KOPT-K1 (cell line): ENCODE data around the gene KNSTRN.
A peak's percentile ranks its signal among the peaks of the same experiment; 100 is the strongest.

Experiments used
- H3K27ac ChIP-seq: fragments of 200-600 bp; sonication (generic); 2 replicates; pipeline ENCODE4 v1.5.1; 2016; ENCODE audit warnings: antibody characterized with exemption, mild to moderate bottlenecking, low read depth, low read length; ENCODE audit not compliant: poor library complexity, severe bottlenecking
- H3K36me3 ChIP-seq: fragments of 200-600 bp; sonication (generic); 2 replicates; pipeline ENCODE4 v1.5.1; 2017; ENCODE audit warnings: antibody characterized with exemption, mild to moderate bottlenecking, low read length, moderate library complexity; ENCODE audit not compliant: insufficient read depth
- H3K9me3 ChIP-seq: fragments of 200-600 bp; sonication (generic); 2 replicates; pipeline ENCODE4 v1.5.1; 2017; ENCODE audit warnings: antibody characterized with exemption, low read length, mild to moderate bottlenecking; ENCODE audit not compliant: insufficient read depth, poor library complexity, severe bottlenecking

Gene KNSTRN

DNA sequence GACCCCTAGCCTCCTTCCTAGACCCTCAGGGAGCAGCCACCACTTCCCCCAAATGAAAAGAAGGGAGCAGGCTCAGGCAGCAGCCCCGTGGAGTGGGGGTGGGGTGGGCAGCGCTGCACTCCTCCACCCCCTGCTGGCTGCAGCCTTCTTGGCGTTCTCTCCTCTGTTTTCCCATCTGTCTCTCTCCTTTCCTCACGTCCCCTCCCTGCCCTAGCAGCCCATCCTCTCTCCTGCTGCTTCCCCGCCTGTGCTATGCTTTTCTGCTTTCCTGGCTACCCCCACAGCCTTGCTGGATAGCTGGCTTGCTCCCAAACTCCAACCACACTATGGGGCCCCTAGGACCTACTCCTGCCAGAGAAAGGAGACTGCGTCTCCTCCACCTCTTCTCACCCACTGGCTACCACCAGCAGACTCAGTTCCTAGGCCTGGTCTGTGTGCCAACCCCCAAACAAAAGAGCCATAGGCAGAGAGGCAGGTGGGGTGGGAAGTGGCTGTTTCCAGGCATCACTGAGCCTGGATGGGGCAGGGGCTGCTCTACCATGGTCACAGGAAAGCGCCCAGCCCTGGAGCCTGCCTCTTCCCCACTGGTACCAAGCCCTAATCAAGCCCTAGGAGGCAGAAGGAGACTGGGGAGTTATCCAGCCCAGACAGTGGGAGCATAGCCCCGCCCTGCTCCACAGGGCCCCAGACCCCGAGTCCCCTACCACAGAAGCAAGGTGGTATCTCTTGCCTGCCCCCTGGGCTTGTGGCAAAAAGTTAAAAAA lies 27.9 kb upstream of the KNSTRN start:
- no peaks in the 10 kb centered on the region for H3K36me3 ChIP-seq
- no peak overlapping the region for H3K27ac ChIP-seq
- H3K9me3 ChIP-seq: no peaks in the 10 kb centered on the region

DNA sequence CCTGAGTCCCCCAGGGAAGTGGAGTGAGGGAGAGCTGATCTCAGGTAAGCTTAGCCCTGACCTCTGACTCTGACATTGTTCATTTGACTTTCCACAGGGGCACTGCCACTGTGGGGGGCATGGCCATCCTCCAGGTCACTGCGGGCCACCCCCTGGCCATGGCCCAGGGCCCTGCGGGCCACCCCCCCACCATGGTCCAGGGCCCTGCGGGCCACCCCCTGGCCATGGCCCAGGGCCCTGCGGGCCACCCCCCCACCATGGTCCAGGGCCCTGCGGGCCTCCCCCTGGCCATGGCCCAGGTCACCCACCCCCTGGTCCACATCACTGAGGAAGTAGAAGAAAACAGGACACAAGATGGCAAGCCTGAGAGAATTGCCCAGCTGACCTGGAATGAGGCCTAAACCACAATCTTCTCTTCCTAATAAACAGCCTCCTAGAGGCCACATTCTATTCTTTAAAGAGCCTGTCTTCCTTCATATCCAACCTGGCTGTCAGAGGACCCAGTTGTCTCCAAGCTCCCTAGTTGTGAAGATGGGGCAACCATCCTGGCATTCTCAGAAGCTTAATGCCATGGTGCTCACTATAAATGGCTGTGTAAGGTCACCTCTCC lies 26.4 kb upstream of the KNSTRN start:
- Histone ChIP-seq H3K36me3 (no peaks in the 10 kb centered on the region), H3K9me3 (no peaks in the 10 kb centered on the region), H3K27ac (no peak overlapping the region)

DNA sequence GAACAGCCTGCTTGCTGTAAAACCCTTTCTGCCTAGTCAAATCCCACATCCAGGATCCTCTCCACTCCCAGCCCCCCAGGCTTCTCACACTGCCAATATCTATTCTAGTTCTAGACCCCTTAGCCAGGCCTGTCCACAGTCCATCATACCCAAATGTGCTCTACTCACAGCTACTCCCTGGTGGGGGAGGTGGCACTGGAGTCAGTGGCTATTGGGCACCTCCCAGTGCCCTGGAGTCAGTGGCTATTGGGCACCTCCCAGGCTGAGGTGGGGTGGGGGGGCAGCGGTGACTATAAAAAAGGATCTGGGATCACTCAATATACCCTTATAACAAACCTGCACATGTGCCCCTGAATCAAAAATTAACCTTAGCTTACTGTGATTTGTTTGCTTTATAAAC lies 25.3 kb upstream of the KNSTRN start:
- H3K27ac ChIP-seq: no peak overlapping the region

DNA sequence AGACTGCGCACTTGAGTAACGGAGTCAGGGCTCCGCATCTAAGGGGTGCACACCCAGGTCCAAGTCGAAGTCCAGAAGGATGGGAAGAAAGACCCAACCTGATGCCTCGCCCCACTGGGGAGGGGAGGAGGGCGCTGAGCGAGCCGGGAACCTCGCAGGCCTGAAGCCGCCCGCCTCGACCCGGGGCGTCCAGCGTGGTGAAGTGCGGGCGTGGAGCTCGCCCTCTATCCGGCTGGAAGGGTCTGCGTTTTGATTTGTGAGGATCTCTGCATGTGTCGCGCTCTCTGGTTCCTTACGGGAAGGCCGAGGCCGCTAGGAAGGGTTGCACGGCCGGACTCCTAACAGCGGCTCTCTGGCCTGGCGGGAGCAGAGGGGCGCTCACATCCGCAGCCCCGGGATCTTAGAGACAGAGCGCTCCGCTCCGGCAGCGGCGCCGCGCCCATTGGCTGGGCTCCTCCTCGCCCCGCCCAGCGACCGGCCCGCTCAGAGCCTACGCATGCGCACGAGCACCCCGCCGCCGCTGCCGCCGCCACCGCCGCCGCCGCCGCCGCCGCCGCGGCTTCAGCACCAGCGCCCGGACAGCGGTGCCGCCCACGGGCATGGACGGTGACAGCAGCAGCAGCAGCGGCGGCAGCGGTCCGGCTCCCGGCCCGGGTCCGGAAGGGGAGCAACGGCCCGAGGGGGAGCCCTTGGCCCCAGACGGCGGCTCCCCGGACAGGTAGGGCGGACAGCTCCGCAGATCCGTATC lies 24.6 kb upstream of the KNSTRN start, which contains the start of gene DISP2:
Gene DISP2, plus strand, starts transcription at position 497 of the 748 bp plus-strand sequence. Its CDS starts 103 bp downstream, at position 600.
- Histone ChIP-seq H3K27ac (no peak within 1 kb of the TSS), H3K9me3 (no peaks in the 10 kb centered on the region), H3K36me3 (no peaks in the 10 kb centered on the region)

More for the DNA sequence above, 25.3 kb upstream of the KNSTRN start:
- Histone ChIP-seq H3K9me3 (no peaks in the 10 kb centered on the region), H3K36me3 (no peaks in the 10 kb centered on the region)

DNA sequence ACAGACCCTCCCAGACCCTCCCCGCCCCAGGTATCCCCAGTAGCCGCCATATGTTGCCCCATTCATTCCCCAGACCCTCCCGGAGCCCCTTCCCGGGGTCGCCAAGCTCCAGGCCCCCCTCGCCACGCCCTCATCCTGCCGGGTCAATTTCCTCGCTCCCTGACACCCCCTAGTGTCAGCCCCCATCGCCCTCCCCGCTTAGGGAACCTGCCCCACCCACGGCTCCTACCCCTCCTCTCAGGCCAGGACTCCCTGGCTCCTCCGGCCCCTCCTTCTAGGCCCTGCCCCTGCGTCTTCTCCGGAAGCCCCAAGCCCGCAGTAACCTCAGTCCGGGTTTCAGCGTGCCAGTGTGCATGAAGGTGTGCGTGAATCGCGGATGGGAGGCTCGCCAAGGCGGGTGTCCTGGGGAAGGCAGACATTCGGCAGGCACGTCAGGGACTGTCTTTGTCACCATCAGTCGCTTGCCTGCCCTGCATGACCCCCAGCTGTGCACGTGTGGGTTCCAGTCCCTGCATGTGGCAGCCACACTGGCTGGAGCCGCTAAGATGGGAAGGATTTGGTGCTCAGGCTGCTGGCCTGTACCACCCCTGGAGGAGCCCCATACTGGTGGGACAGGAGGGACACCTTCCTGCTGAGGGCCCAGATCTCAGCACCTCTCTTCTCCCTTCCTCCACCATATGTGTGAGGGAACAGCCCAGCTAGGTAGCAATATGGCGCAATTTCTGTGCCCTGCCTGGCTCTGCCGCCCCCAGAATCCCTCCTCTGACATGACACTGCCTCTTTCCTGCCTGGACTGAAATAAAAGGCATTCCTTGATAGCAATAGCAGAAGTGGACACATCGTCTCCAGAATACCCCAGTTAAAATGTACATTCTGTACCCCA lies 23.8 kb upstream of the KNSTRN start:
- Histone ChIP-seq H3K9me3 (no peaks in the 10 kb centered on the region), H3K27ac (no peak overlapping the region), H3K36me3 (no peaks in the 10 kb centered on the region)

- H3K36me3 ChIP-seq: no peaks in the 10 kb centered on the region
- H3K9me3 ChIP-seq: no peaks in the 10 kb centered on the region
- no peak overlapping the region for H3K27ac ChIP-seq
Observed at GRCh38 chr15:40360015-40360414, 22.5 kb upstream of the KNSTRN start.

GRCh38 chr15:40361640-40362039 lies 20.9 kb upstream of the KNSTRN start:
- no peaks in the 10 kb centered on the region for H3K36me3 ChIP-seq
- no peaks in the 10 kb centered on the region for H3K9me3 ChIP-seq
- no peak overlapping the region for H3K27ac ChIP-seq

DNA sequence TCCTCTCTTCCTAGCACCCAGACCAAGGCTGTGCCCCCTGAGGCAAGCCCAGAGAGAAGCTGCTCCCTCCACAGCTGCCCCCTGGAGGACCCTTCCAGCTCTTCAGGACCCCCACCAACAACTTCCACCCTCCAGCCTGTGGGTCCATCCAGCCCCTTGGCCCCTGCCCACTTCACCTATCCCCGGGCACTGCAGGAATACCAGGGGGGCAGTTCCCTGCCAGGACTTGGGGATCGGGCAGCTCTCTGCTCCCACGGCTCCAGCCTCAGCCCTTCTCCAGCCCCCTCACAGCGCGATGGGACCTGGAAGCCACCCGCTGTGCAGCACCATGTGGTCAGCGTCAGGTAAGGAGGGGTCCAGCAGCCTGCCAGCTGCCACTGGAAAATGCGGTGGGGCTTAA lies 18.9 kb upstream of the KNSTRN start:
- Histone ChIP-seq H3K9me3 (no peaks in the 10 kb centered on the region), H3K36me3 (no peaks in the 10 kb centered on the region), H3K27ac (no peak overlapping the region)

- H3K27ac ChIP-seq: no peak overlapping the region
- H3K36me3 ChIP-seq: no peaks in the 10 kb centered on the region
- H3K9me3 ChIP-seq: no peaks in the 10 kb centered on the region
Observed at GRCh38 chr15:40364251-40364650, 18.3 kb upstream of the KNSTRN start.

GRCh38 chr15:40365016-40365415 lies 17.5 kb upstream of the KNSTRN start:
- Histone ChIP-seq H3K27ac (no peak overlapping the region), H3K36me3 (no peaks in the 10 kb centered on the region), H3K9me3 (no peaks in the 10 kb centered on the region)

GRCh38 chr15:40365624-40366456 lies 16.7 kb upstream of the KNSTRN start:
- H3K9me3 ChIP-seq: no peaks in the 10 kb centered on the region
- no peak overlapping the region for H3K27ac ChIP-seq
- H3K36me3 ChIP-seq: no peaks in the 10 kb centered on the region

DNA sequence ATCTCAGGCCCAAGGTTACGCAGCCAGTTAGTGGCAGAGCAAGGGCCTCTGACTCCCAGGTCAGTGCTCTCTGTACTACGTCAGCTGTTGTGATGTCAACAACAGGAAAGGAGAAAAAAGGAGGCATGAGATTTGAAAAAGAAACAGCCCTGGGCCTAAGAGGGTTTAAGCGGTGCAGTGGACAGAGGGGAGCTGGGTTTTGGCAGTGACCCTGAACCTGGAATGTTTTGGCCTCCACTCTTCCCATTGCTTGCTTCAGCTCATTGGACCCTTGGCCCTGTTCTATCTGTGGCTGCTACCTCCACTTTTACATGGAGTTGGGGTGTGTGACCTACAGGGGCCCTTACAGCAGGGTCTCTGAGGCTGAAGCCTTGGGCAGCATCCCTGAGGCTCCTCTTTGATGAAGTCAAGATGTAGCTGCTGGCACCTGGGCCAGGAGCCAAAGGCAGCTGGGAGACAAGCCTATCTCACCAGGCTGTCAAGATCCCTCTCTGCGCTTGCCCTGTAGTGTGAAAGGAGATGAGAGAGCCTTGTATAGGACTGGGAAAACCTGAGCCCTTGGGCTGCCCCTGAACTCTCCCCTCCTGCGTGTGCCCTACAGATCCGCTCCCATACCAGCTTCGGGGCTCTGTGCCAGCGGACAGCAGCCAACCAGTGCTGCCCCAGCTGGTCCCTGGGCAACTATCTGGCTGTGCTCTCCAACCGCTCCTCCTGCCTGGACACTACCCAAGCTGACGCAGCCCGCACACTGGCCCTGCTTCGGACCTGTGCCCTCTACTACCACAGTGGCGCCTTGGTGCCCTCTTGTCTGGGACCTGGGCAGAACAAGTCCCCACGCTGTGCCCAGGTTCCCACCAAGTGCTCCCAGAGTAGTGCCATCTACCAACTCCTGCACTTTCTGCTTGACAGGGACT lies 15.8 kb upstream of the KNSTRN start:
- Histone ChIP-seq H3K9me3 (no peaks in the 10 kb centered on the region), H3K36me3 (no peaks in the 10 kb centered on the region), H3K27ac (no peak overlapping the region)

DNA sequence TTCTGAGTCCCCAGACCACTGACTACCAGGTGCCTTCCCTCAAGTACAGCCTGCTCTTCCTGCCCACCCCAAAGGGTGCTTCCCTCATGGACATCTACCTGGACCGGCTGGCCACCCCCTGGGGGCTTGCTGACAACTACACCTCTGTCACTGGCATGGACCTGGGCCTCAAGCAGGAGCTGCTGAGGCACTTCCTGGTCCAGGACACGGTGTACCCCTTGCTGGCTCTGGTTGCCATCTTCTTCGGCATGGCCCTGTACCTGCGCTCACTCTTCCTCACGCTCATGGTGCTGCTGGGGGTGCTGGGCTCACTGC lies 15.2 kb upstream of the KNSTRN start:
- H3K36me3 ChIP-seq: no peaks in the 10 kb centered on the region
- H3K9me3 ChIP-seq: no peaks in the 10 kb centered on the region
- H3K27ac ChIP-seq: peak overlapping the region; percentile 26
